Lung (tissue), 12 donors: ENCODE results near the gene SHMT2. TPM values are rescaled to one million over a fixed set of nuclear protein-coding genes. Genes with fewer than 3 reads are reported as not detected.

Experiments
- ATAC-seq: fragments of 200-7000 bp; cut with Tn5 transposase; one replicate; pipeline ENCODE4 v1.9.1; 2020; ENCODE audit warnings: moderate number of reproducible peaks; ENCODE audit not compliant: insufficient read depth, low FRiP score
- DNase-seq, 3 donors: peaks; one replicate each; pipeline ENCODE4 v3.0.0-alpha.2; 2013 to 2017
- H3K27ac ChIP-seq, 2 donors: one replicate each; pipeline ENCODE4 v1.5.1; 2013; ENCODE audit warnings: mild to moderate bottlenecking in 2 of 2, moderate library complexity in 2 of 2, control low read depth in 1 of 2, inconsistent platforms in 1 of 2, low read depth in 1 of 2, low read length in 1 of 2
- H3K27me3 ChIP-seq, 3 donors: one replicate each; pipeline ENCODE4 v1.5.1; 2013; ENCODE audit warnings: low read length in 2 of 3; ENCODE audit not compliant: control insufficient read depth in 3 of 3, insufficient read depth in 3 of 3
- H3K36me3 ChIP-seq, 4 donors: one replicate each; pipeline ENCODE4 v1.5.1; 2013; ENCODE audit warnings: low read length in 4 of 4, mild to moderate bottlenecking in 1 of 4, moderate library complexity in 1 of 4; ENCODE audit not compliant: control insufficient read depth in 4 of 4, insufficient read depth in 4 of 4
- H3K4me1 ChIP-seq, 5 donors: one replicate each; pipeline ENCODE4 v1.5.1; 2013; ENCODE audit warnings: low read length in 5 of 5, mild to moderate bottlenecking in 2 of 5, moderate library complexity in 1 of 5; ENCODE audit not compliant: control insufficient read depth in 5 of 5, insufficient read depth in 5 of 5
- H3K4me3 ChIP-seq: one replicate; pipeline ENCODE4 v1.5.1; 2013; ENCODE audit warnings: mild to moderate bottlenecking, control low read depth, moderate library complexity
- H3K9ac ChIP-seq, 2 donors: one replicate each; pipeline ENCODE4 v1.5.1; 2013; ENCODE audit warnings: low read length in 2 of 2, control low read depth in 1 of 2; ENCODE audit not compliant: insufficient read depth in 1 of 2
- H3K9me3 ChIP-seq, 4 donors: one replicate each; pipeline ENCODE4 v1.5.1; 2013; ENCODE audit warnings: low read length in 3 of 4, mild to moderate bottlenecking in 1 of 4, moderate library complexity in 1 of 4; ENCODE audit not compliant: control insufficient read depth in 4 of 4, insufficient read depth in 3 of 4
- WGBS, 2 donors: extraction: QIAGEN DNeasy Blood & Tissue Kit; methylation state at CpG; one replicate each; pipeline ENCODE4 v1.1.7; 2013; 5-methylcytosine and 5-hydroxymethylcytosine counted together
- polyA plus RNA-seq, 2 donors: library from polyadenylated mRNA; stranded (reverse); fragments of 200-250 nt; gene quantifications; one replicate each; pipeline ENCODE4 v1.2.1, GENCODE V29; 2013
- total RNA-seq, 2 donors: library from RNA; depleted of rRNA in 1 of 2; stranded (reverse); fragments of >200 nt in 1 of 2; gene quantifications; one replicate each; pipeline ENCODE4 v1.2.1, GENCODE V29; 2014 to 2021
- TF ChIP-seq, protein P1 (sequence below): IDR thresholded peaks from 2 replicates; pipeline ENCODE4 v1.5.1; 2012; ENCODE audit warnings: mild to moderate bottlenecking; ENCODE audit errors: control extremely low read depth, extremely low read depth
- donor health status: control.
- donor health status: control.
- donor health status: Bipolar disorder and iron deficiency.
- donor health status: healthy.
- donor health status: DM: yes; HTN: yes; CAD: no.

Gene SHMT2
- total and polyA plus RNA-seq, 4 donors, result 46.1 to 113 (median 76.8) TPM

DNA sequence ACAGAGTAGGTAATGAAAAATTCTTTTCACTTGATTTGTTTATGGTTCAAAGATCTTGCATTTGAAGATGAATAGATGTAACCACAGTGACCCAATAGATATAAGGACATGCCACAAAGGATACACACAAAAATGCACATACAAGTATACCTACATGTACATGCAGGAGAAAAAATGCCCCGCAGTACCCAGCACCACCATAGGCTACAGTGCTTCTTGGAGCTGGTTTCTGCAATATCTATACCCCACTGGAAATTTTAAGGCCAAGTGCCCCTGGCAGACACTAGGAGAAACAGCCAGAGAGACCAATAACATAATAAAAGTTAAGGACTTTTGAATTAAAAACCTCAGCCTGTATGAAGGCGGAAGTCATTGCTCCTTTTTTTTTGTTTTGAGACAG, 33.6 kb downstream of the SHMT2 start:
- DNase-seq, result no peak
- peaks cover 5 to 45% (median 32%) of the 10 kb centered on the region in 4 donors for H3K36me3 ChIP-seq
- 93 to 98% methylated on average over 2 of the region's 2 CpGs for WGBS, 2 donors

DNA sequence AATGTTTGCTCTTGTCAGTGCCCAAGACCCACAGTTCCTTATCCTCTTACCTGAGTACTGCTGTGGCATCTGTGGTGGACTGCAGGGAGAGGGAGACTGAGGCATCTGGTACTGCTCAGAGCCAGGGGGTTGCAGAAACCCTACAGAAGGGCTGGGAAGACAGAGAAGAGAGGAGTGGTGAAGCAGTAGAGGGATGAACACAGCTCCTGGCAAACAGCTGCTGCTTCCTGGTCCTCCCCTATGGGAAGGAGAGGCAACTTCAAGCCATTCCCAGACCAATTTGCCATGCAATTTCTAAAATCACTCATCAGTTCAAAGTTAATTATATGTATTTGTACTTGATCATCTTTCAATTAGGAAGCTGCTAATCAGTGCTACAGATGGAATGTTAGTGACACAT, 37.2 kb downstream of the SHMT2 start:
- TF ChIP-seq, protein P1, sequence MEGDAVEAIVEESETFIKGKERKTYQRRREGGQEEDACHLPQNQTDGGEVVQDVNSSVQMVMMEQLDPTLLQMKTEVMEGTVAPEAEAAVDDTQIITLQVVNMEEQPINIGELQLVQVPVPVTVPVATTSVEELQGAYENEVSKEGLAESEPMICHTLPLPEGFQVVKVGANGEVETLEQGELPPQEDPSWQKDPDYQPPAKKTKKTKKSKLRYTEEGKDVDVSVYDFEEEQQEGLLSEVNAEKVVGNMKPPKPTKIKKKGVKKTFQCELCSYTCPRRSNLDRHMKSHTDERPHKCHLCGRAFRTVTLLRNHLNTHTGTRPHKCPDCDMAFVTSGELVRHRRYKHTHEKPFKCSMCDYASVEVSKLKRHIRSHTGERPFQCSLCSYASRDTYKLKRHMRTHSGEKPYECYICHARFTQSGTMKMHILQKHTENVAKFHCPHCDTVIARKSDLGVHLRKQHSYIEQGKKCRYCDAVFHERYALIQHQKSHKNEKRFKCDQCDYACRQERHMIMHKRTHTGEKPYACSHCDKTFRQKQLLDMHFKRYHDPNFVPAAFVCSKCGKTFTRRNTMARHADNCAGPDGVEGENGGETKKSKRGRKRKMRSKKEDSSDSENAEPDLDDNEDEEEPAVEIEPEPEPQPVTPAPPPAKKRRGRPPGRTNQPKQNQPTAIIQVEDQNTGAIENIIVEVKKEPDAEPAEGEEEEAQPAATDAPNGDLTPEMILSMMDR, result no peak
- peaks cover 15 to 40% (median 30%) of the 10 kb centered on the region in 4 donors for H3K36me3 ChIP-seq
- H3K4me3 ChIP-seq, result no peak overlapping the region
- H3K27me3 ChIP-seq, result no peaks in the 10 kb centered on the region
- DNase-seq, result no peak
- H3K4me1 ChIP-seq, result no peaks in the 10 kb centered on the region
- no peak overlapping the region for H3K27ac ChIP-seq
- no peak for ATAC-seq
- H3K9ac ChIP-seq, result no peak overlapping the region
- H3K9me3 ChIP-seq, result peaks cover 0 to 3% (median 1%) of the 10 kb centered on the region in 4 donors

More for the DNA sequence above, 33.6 kb downstream of the SHMT2 start:
- Histone ChIP-seq H3K27me3 (no peaks in the 10 kb centered on the region), H3K9me3 (peaks cover 0 to 3% (median 1%) of the 10 kb centered on the region in 4 donors), H3K9ac (peak overlapping the region in 1 of 2 donors; percentile 32), H3K4me1 (peaks cover 0 to 11% (median 0%) of the 10 kb centered on the region in 5 donors), H3K27ac (no peak overlapping the region), H3K4me3 (no peak overlapping the region)
- ATAC-seq, result no peak
- TF ChIP-seq, protein P1, result no peak

DNA sequence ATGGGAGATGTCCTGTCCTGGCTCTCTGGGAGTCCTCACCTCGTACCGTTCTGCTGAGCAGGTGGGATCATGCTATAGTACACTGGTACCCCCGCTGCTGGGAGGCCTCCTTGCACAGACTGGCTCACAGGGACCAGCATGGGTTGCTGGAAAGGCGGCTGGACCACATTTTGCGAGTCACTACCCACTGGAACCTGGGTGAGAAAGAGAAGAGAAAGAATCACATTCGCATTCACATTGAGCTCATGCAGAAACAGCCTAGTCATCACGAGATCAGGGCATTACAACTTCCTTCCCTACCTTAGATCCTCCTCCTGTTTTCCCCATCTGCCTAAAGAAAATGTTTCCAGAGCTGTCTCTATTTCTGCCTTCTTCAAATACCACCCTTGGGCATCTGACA, 38.8 kb downstream of the SHMT2 start:
- H3K4me3 ChIP-seq, result no peak overlapping the region
- peaks cover 0 to 3% (median 1%) of the 10 kb centered on the region in 4 donors for H3K9me3 ChIP-seq
- H3K9ac ChIP-seq, result no peak overlapping the region
- TF ChIP-seq, protein P1, result no peak
- H3K36me3 ChIP-seq, result peaks cover 15 to 35% (median 30%) of the 10 kb centered on the region in 4 donors
- peaks cover 0 to 8% (median 0%) of the 10 kb centered on the region in 5 donors for H3K4me1 ChIP-seq
- no peak overlapping the region for H3K27ac ChIP-seq
- ATAC-seq (no peak), DNase-seq (no peak)
- 56 to 74% methylated on average over 7 of the region's 7 CpGs for WGBS, 2 donors
- H3K27me3 ChIP-seq, result no peaks in the 10 kb centered on the region

DNA sequence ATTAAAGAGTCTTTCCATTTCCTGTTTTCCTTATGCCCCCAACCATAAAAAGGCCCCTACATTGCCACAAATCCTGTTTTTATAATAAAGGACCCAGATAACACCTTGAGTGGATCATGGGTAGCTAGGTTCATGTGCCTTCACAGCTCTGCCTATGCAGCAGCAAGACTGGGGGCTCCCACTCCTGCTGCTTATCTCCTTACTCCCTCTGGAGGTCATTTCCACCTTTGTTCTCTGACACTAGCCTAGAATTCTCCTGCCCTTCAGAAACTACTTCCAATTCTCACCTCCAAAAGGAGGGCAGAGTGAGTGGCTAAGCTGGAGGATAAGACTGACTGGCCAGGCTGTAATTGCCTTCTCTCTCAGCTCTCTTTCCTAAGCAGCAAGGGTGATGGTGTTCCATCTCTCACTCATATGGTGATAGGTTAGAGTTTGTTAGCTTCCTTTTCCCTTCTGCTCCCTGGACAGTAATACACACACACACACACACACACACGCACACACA, 41.5 kb downstream of the SHMT2 start:
- H3K9me3 ChIP-seq, result peaks cover 0 to 3% (median 1%) of the 10 kb centered on the region in 4 donors
- no peak overlapping the region for H3K27ac ChIP-seq
- ATAC-seq, result no peak
- no peak overlapping the region for H3K9ac ChIP-seq
- TF ChIP-seq, protein P1, result no peak
- peaks cover 0 to 8% (median 0%) of the 10 kb centered on the region in 5 donors for H3K4me1 ChIP-seq
- no peaks in the 10 kb centered on the region for H3K27me3 ChIP-seq
- no peak overlapping the region for H3K4me3 ChIP-seq
- 88 to 100% methylated on average over 1 of the region's 1 CpG for WGBS, 2 donors
- DNase-seq, result no peak
- H3K36me3 ChIP-seq, result peaks cover 15 to 34% (median 29%) of the 10 kb centered on the region in 4 donors
